Sigmoid colon (tissue), 4 donors: ENCODE measurements around the gene SDK2.

Experiments
- POLR2A ChIP-seq, 2 donors: fragments of 450-650 bp; IDR thresholded peaks; one replicate each; pipeline ENCODE4 v1.6.1; 2016; ENCODE audit warnings: antibody characterized with exemption in 2 of 2, mild to moderate bottlenecking in 2 of 2, moderate library complexity in 2 of 2
- POLR2AphosphoS5 ChIP-seq, 4 donors: sonication (generic); formaldehyde crosslinking; IDR thresholded peaks; one replicate each; pipeline ENCODE4 v1.6.1; 2017; ENCODE audit warnings: antibody characterized with exemption in 4 of 4
- TF ChIP-seq, protein P1 (sequence below), 4 experiments: fragments of 450-650 bp in 3 of 4; fragments of 200-600 bp in 1 of 4; IDR thresholded peaks; one replicate each; pipeline ENCODE4 v1.5.1; 2016 to 2019; ENCODE audit warnings: antibody characterized with exemption in 4 of 4, mild to moderate bottlenecking in 3 of 4, moderate library complexity in 2 of 4

GRCh38 chr17:73378974-73379470, 265.2 kb downstream of the SDK2 start:
- TF ChIP-seq, protein P1, sequence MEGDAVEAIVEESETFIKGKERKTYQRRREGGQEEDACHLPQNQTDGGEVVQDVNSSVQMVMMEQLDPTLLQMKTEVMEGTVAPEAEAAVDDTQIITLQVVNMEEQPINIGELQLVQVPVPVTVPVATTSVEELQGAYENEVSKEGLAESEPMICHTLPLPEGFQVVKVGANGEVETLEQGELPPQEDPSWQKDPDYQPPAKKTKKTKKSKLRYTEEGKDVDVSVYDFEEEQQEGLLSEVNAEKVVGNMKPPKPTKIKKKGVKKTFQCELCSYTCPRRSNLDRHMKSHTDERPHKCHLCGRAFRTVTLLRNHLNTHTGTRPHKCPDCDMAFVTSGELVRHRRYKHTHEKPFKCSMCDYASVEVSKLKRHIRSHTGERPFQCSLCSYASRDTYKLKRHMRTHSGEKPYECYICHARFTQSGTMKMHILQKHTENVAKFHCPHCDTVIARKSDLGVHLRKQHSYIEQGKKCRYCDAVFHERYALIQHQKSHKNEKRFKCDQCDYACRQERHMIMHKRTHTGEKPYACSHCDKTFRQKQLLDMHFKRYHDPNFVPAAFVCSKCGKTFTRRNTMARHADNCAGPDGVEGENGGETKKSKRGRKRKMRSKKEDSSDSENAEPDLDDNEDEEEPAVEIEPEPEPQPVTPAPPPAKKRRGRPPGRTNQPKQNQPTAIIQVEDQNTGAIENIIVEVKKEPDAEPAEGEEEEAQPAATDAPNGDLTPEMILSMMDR (IDR thresholded peaks at IDR 0.05): no peak
- TF ChIP-seq POLR2A (IDR thresholded peaks at IDR 0.05) (no peak), POLR2AphosphoS5 (IDR thresholded peaks at IDR 0.05) (no peak)
